Endodermal cell (in vitro differentiated cells): ENCODE measurements around the gene ZNF107. TPM values are rescaled to one million over a fixed set of nuclear protein-coding genes. Genes with fewer than 3 reads are reported as not detected.

Experiments
- DNase-seq: peaks from one replicate; pipeline ENCODE4 v3.0.0-alpha.2; 2017
- H3K27ac ChIP-seq: 2 replicates; pipeline ENCODE4 v1.5.1; 2013; ENCODE audit warnings: mild to moderate bottlenecking, low read depth, low read length, moderate library complexity
- H3K27me3 ChIP-seq: 2 replicates; pipeline ENCODE4 v1.6.1; 2013; ENCODE audit warnings: mild to moderate bottlenecking, low read length, moderate library complexity; ENCODE audit not compliant: insufficient read depth, control insufficient read depth, poor library complexity, severe bottlenecking
- H3K36me3 ChIP-seq: 2 replicates; pipeline ENCODE4 v1.7.0; 2013; ENCODE audit warnings: mild to moderate bottlenecking, low read length, moderate library complexity; ENCODE audit not compliant: control insufficient read depth, insufficient read depth
- H3K4me1 ChIP-seq: one replicate; pipeline ENCODE4 v1.7.0; 2013; ENCODE audit warnings: low read length; ENCODE audit not compliant: control insufficient read depth, insufficient read depth
- H3K4me3 ChIP-seq: 2 replicates; pipeline ENCODE4 v1.5.1; 2013; ENCODE audit warnings: mild to moderate bottlenecking, low read length, moderate library complexity
- H3K9ac ChIP-seq: 2 replicates; pipeline ENCODE4 v1.6.1; 2013; ENCODE audit warnings: mild to moderate bottlenecking, low read length, moderate library complexity; ENCODE audit not compliant: poor library complexity, severe bottlenecking; ENCODE audit errors: extremely low read depth
- H3K9me3 ChIP-seq: 2 replicates; pipeline ENCODE4 v1.6.1; 2013; ENCODE audit warnings: mild to moderate bottlenecking, low read length, moderate library complexity; ENCODE audit not compliant: control insufficient read depth
- H3K27ac Mint-ChIP-seq: 2 replicates; pipeline ENCODE4 v1.8.0; 2020; ENCODE audit warnings: mixed read lengths
- H3K27me3 Mint-ChIP-seq: 2 replicates; pipeline ENCODE4 v1.8.0; 2021; ENCODE audit warnings: mild to moderate bottlenecking, mixed read lengths; ENCODE audit not compliant: insufficient read depth
- H3K36me3 Mint-ChIP-seq: 2 replicates; pipeline ENCODE4 v1.8.0; 2020; ENCODE audit warnings: low read depth, mixed read lengths
- H3K4me1 Mint-ChIP-seq: 2 replicates; pipeline ENCODE4 v1.8.0; 2020; ENCODE audit warnings: mixed read lengths
- H3K4me3 Mint-ChIP-seq: 2 replicates; pipeline ENCODE4 v1.8.0; 2020; ENCODE audit warnings: mild to moderate bottlenecking, moderate library complexity, mixed read lengths
- H3K9me3 Mint-ChIP-seq: 2 replicates; pipeline ENCODE4 v1.8.0; 2020; ENCODE audit warnings: mild to moderate bottlenecking, mixed read lengths
- WGBS, 2 experiments: methylation state at CpG; one replicate each; pipeline versions ENCODE4 v1.1.5 to v1.1.7; 2013; ENCODE audit warnings: missing lambda C conversion rate in 2 of 2, mixed read lengths in 1 of 2; ENCODE audit not compliant: insufficient coverage in 1 of 2, insufficient read length in 1 of 2; 5-methylcytosine and 5-hydroxymethylcytosine counted together
- total RNA-seq, 2 donors: library from RNA; stranded (reverse); fragmentation: NEBNext Ultra II Directional in 1 of 2; extraction: Animal tissue kit (Norgen Biotek cat#: 25700) in 1 of 2; gene quantifications; 2 replicates in 1 of 2; 3 replicates in 1 of 2; pipeline ENCODE4 v1.2.1, GENCODE V29; 2021
- TF ChIP-seq, protein P1 (sequence below): fragments of 200-600 bp; sonication (generic); conservative IDR thresholded peaks from 2 replicates; pipeline ENCODE4 v1.5.0; 2021; ENCODE audit warnings: antibody characterized with exemption, mild to moderate bottlenecking

The ZNF107 gene
- total RNA-seq, 2 donors from 2014 or later, result 16.9 to 17.9 TPM

DNA sequence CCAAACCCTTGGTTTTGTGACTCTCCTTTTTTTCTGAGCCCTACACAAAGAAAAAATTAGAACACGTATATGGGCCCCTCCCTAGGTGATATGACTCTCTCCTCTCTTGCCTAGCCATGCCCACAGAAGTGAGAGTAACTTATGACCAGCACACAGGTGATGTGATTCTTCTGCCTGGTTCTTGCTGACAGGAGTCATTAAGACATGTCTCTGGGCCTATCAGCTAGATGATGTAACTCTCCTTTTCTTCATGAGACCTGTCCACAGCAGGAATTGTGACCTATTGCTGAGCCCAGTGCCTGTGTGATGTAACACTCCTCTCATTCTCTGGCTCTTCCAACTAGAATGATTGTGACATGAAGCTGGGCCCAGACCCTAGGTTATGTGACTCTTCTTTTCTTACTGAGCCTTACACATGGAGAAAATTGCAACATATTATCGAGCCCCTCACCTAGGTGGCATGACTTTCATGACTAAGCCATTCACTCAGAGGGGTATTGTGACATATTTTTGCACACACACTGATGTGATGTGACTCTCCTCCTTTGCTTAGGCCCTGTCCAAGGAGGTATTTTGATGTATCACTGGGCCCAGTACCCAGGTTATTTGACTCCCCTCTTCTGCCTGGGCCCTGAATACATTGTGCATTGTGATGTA is 31.4 kb upstream of the ZNF107 start:
- no peak for DNase-seq
- H3K9me3 ChIP-seq, result peaks cover 43% of the 10 kb centered on the region
- Mint-ChIP-seq H3K4me1 (no peaks in the 10 kb centered on the region), H3K27ac (no peak overlapping the region), H3K36me3 (no peaks in the 10 kb centered on the region), H3K27me3 (no peaks in the 10 kb centered on the region), H3K9me3 (peaks cover 2% of the 10 kb centered on the region), H3K4me3 (no peak overlapping the region)
- no peaks in the 10 kb centered on the region for H3K36me3 ChIP-seq
- TF ChIP-seq, protein P1, sequence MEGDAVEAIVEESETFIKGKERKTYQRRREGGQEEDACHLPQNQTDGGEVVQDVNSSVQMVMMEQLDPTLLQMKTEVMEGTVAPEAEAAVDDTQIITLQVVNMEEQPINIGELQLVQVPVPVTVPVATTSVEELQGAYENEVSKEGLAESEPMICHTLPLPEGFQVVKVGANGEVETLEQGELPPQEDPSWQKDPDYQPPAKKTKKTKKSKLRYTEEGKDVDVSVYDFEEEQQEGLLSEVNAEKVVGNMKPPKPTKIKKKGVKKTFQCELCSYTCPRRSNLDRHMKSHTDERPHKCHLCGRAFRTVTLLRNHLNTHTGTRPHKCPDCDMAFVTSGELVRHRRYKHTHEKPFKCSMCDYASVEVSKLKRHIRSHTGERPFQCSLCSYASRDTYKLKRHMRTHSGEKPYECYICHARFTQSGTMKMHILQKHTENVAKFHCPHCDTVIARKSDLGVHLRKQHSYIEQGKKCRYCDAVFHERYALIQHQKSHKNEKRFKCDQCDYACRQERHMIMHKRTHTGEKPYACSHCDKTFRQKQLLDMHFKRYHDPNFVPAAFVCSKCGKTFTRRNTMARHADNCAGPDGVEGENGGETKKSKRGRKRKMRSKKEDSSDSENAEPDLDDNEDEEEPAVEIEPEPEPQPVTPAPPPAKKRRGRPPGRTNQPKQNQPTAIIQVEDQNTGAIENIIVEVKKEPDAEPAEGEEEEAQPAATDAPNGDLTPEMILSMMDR, result no peak
- H3K4me3 ChIP-seq, result no peak overlapping the region
- 74 to 80% methylated on average over 2 of the region's 2 CpGs for WGBS, 2 experiments
- H3K27me3 ChIP-seq, result no peaks in the 10 kb centered on the region
- H3K4me1 ChIP-seq, result no peaks in the 10 kb centered on the region
- no peak overlapping the region for H3K9ac ChIP-seq
- H3K27ac ChIP-seq, result no peak overlapping the region

DNA sequence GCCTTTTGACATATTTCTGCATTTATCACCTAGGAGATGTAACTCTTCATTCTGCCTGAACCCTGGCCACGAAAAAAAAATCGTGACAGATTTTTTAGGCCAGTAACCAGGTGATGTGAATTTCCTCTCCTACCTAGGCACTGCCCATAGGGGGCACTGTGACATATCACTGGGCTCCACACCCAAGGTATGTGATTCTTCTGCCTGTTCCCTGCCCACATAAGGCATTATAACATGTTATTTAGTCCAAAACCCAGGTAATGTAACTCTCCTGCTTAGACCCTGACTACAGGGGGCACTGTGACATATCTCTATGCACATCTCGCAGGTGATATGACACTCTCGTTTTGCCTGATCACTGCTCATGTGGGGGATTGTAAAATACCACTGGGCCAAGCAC is 29.5 kb upstream of the ZNF107 start:
- H3K4me3 ChIP-seq, result no peak overlapping the region
- Mint-ChIP-seq H3K4me3 (no peak overlapping the region), H3K4me1 (no peaks in the 10 kb centered on the region), H3K9me3 (no peaks in the 10 kb centered on the region), H3K27me3 (no peaks in the 10 kb centered on the region), H3K27ac (no peak overlapping the region), H3K36me3 (no peaks in the 10 kb centered on the region)
- no peaks in the 10 kb centered on the region for H3K4me1 ChIP-seq
- 65 to 71% methylated on average over 4 of the region's 4 CpGs for WGBS, 2 experiments
- TF ChIP-seq, protein P1, result peak; percentile 31
- no peaks in the 10 kb centered on the region for H3K27me3 ChIP-seq
- no peak for DNase-seq
- H3K9ac ChIP-seq, result no peak overlapping the region
- H3K27ac ChIP-seq, result no peak overlapping the region
- peaks cover 43% of the 10 kb centered on the region for H3K9me3 ChIP-seq
- H3K36me3 ChIP-seq, result no peaks in the 10 kb centered on the region

DNA sequence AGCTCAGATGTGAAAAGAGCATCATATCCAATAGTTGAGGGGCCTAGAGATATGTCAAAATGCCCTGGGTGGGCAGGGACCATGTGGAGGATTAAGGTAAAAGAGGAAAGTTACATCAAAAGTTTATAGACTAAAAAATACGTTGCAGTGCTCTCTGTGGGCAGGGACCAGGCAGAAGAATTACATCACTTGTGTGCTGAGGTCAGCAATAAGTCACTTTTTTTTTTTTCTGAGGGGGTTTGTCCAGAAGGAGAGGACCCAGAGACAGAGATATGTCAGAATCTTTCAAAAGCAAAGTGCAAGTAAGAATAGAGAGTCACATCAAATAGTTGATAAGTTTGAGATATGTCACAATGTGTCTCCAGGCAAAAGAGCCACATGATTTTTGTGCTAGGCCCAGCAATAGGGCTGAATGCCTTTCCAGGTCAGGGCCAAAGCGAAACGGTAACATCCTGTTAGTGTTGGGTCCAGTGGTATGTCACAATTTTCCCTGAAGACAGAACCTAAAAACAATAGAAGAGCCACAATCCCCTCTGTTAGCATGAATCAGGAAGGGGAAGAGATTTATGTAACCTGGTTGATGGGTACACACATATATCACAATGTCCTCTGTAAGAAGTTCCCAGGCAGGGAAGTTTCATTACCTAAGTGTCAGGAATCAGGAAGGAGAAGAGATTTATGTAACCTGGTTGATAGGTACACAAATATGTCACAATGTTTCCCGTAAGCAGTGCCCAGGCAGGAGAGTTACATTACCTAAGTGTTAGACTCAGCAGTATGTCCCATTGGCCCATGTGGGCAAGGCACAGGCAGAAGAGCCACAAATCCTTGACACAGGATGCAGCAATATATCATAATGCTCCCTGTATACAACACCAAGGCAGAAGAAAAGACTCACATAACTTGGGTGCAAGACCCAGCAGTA is 28.1 kb upstream of the ZNF107 start:
- Mint-ChIP-seq H3K4me1 (no peaks in the 10 kb centered on the region), H3K27ac (no peak overlapping the region), H3K4me3 (no peak overlapping the region), H3K27me3 (no peaks in the 10 kb centered on the region), H3K9me3 (no peaks in the 10 kb centered on the region), H3K36me3 (no peaks in the 10 kb centered on the region)
- DNase-seq, result no peak
- H3K27me3 ChIP-seq, result no peaks in the 10 kb centered on the region
- no peaks in the 10 kb centered on the region for H3K36me3 ChIP-seq
- TF ChIP-seq, protein P1, result no peak
- H3K4me1 ChIP-seq, result no peaks in the 10 kb centered on the region
- WGBS, 2 experiments, result 64% methylated on average over 2 to 4 of the region's 4 CpGs
- H3K9me3 ChIP-seq, result peaks cover 48% of the 10 kb centered on the region
- no peak overlapping the region for H3K4me3 ChIP-seq
- no peak overlapping the region for H3K9ac ChIP-seq
- no peak overlapping the region for H3K27ac ChIP-seq
